GM12878 (cell line): ENCODE data around the gene DMPK. TPM values are rescaled to one million over a fixed set of nuclear protein-coding genes. Genes with fewer than 3 reads are reported as not detected.

Experiments
- ATAC-seq: fragments of 200-7000 bp; cut with Tn5 transposase; 3 replicates; pipeline ENCODE4 v1.9.1; 2020; ENCODE audit warnings: mild to moderate bottlenecking, moderate library complexity
- BruUV-seq: library from RNA; stranded (reverse); fragments of 400-500 nt; replicated peaks from 2 replicates; lab custom pipeline; 2021; lab: Mats Ljungman, UMichigan
- CTCF ChIA-PET: fragments of 300-600 bp; sonication (Branson Sonifier 250); formaldehyde crosslinking; extraction: SDS; loops from one replicate; lab custom pipeline; 2021; ENCODE audit warnings: inconsistent platforms; lab: Yijun Ruan, JAX
- POLR2A ChIA-PET: fragments of 350-600 bp; formaldehyde crosslinking; extraction: SDS; loops from one replicate; lab custom pipeline; 2021; ENCODE audit warnings: inconsistent platforms; lab: Charles Lee
- RAD21 ChIA-PET: fragments of 300-600 bp; sonication (Branson Sonifier 250); formaldehyde crosslinking; loops from one replicate; lab custom pipeline; 2023; ENCODE audit warnings: antibody characterized with exemption; ENCODE audit not compliant: unreplicated experiment; lab: Charles Lee
- SMC1A ChIA-PET: fragments of 300-600 bp; sonication (Branson Sonifier 250); formaldehyde crosslinking; loops from one replicate; lab custom pipeline; 2023; ENCODE audit not compliant: unreplicated experiment, uncharacterized antibody; lab: Charles Lee
- DNase-seq: peaks from one replicate; pipeline ENCODE4 v3.0.0-alpha.2; 2011; ENCODE audit warnings: low read depth, low spot score
- FAIRE-seq: peaks from 3 replicates; lab custom pipeline; 2011; peaks lifted over from hg19 to GRCh38; lab: Jason Lieb, UNC
- H2AFZ ChIP-seq: 2 replicates; pipeline ENCODE4 v1.6.0; 2011; ENCODE audit warnings: low read depth, low read length, control low read depth; ENCODE audit not compliant: control insufficient read depth
- H3K27ac ChIP-seq: 2 replicates; pipeline ENCODE4 v1.5.1; 2011; ENCODE audit warnings: control low read depth; ENCODE audit not compliant: control insufficient read depth, insufficient read depth
- H3K27me3 ChIP-seq, 2 experiments: replicated peaks in 1 of 2; 2 replicates each; pipeline versions ENCODE4 v1.6.0 to v1.6.1; 2011; ENCODE audit warnings: low read length in 1 of 2; ENCODE audit not compliant: control insufficient read depth in 2 of 2, insufficient read depth in 2 of 2
- H3K36me3 ChIP-seq, 2 experiments: 2 replicates each; pipeline ENCODE4 v1.5.1; 2011; ENCODE audit warnings: low read length in 1 of 2; ENCODE audit not compliant: control insufficient read depth in 2 of 2, insufficient read depth in 2 of 2
- H3K4me1 ChIP-seq: 2 replicates; pipeline ENCODE4 v1.6.1; 2011; ENCODE audit warnings: mild to moderate bottlenecking, low read length, moderate library complexity, mixed read lengths; ENCODE audit not compliant: control insufficient read depth, insufficient read depth
- H3K4me2 ChIP-seq: 2 replicates; pipeline ENCODE4 v1.6.0; 2011; ENCODE audit warnings: control low read depth; ENCODE audit not compliant: control insufficient read depth, insufficient read depth
- H3K4me3 ChIP-seq: fragments of 200-600 bp; sonication (generic); 2 replicates; pipeline ENCODE4 v1.5.1; 2016
- H3K79me2 ChIP-seq: 2 replicates; pipeline ENCODE4 v1.6.0; 2011; ENCODE audit warnings: low read length; ENCODE audit not compliant: control insufficient read depth, insufficient read depth
- H3K9ac ChIP-seq: 2 replicates; pipeline ENCODE4 v1.8.0; 2011; ENCODE audit warnings: low read length, control low read depth, mixed read lengths; ENCODE audit not compliant: control insufficient read depth, insufficient read depth
- H3K9me3 ChIP-seq: replicated peaks from 3 replicates; pipeline ENCODE4 v1.5.1; 2011; ENCODE audit warnings: mild to moderate bottlenecking, low read length; ENCODE audit not compliant: control insufficient read depth, insufficient read depth
- H4K20me1 ChIP-seq: 2 replicates; pipeline ENCODE4 v1.6.0; 2011; ENCODE audit not compliant: control insufficient read depth, insufficient read depth
- ASH2L ChIP-seq: fragments of 300-600, 200-600 bp; sonication (generic); IDR thresholded peaks from 2 replicates; pipeline ENCODE4 v1.6.1; 2017; ENCODE audit warnings: low read depth, mild to moderate bottlenecking, borderline replicate concordance
- ATF3 ChIP-seq: IDR thresholded peaks from 2 replicates; pipeline ENCODE4 v1.6.1; 2011; ENCODE audit warnings: low read depth, mild to moderate bottlenecking, low read length, moderate library complexity, borderline replicate concordance; ENCODE audit errors: extremely low read depth
- ATF7 ChIP-seq: fragments of 450-650 bp; IDR thresholded peaks from 2 replicates; pipeline ENCODE4 v1.6.1; 2016; ENCODE audit warnings: low read depth, mild to moderate bottlenecking
- CUX1 ChIP-seq: IDR thresholded peaks from 2 replicates; pipeline ENCODE4 v1.6.1; 2012; ENCODE audit warnings: improper control_type of control experiment, low read depth, low read length; ENCODE audit not compliant: insufficient replicate concordance
- HCFC1 ChIP-seq: fragments of 150-350 bp; IDR thresholded peaks from 2 replicates; pipeline ENCODE4 v1.6.1; 2014; ENCODE audit warnings: low read length
- NRF1 ChIP-seq: conservative IDR thresholded peaks from 2 replicates; pipeline ENCODE4 v1.6.1; 2011; ENCODE audit warnings: mild to moderate bottlenecking, low read depth, low read length, improper control_type of control experiment
- POU2F2 ChIP-seq: IDR thresholded peaks from 3 replicates; pipeline ENCODE4 v1.6.1; 2011; ENCODE audit warnings: low read depth, mild to moderate bottlenecking, low read length, borderline replicate concordance
- RCOR1 ChIP-seq: conservative IDR thresholded peaks from 2 replicates; pipeline ENCODE4 v1.6.1; 2012; ENCODE audit warnings: low read depth, low read length, improper control_type of control experiment
- REST ChIP-seq: IDR thresholded peaks from 2 replicates; pipeline ENCODE4 v1.6.1; 2012; ENCODE audit warnings: mild to moderate bottlenecking, low read depth, low read length
- SMAD1 ChIP-seq: fragments of 450-650 bp; IDR thresholded peaks from 2 replicates; pipeline ENCODE4 v1.6.1; 2018; ENCODE audit warnings: mild to moderate bottlenecking, low read depth; ENCODE audit not compliant: partially characterized antibody
- STAT1 ChIP-seq: fragments of 450-650 bp; conservative IDR thresholded peaks from 2 replicates; pipeline ENCODE4 v1.6.1; 2014; ENCODE audit warnings: antibody characterized with exemption, mild to moderate bottlenecking
- SUZ12 ChIP-seq: fragments of 200-600 bp; sonication (generic); IDR thresholded peaks from one replicate; pipeline ENCODE4 v1.6.1; 2018; ENCODE audit warnings: antibody characterized with exemption, mild to moderate bottlenecking; ENCODE audit not compliant: unreplicated experiment
- ZNF207 ChIP-seq: fragments of 450-650 bp; IDR thresholded peaks from 2 replicates; pipeline ENCODE4 v1.6.1; 2014; ENCODE audit warnings: antibody characterized with exemption, mild to moderate bottlenecking, borderline replicate concordance
- ZNF622 ChIP-seq: fragments of 450-650 bp; IDR thresholded peaks from 2 replicates; pipeline ENCODE4 v1.6.1; 2017; ENCODE audit warnings: mild to moderate bottlenecking, inconsistent platforms
- WGBS: methylation state at CpG from one replicate; pipeline ENCODE4 v1.1.6; 2016; ENCODE audit warnings: low lambda C conversion rate; ENCODE audit not compliant: insufficient replicate concordance, insufficient coverage; ENCODE audit errors: missing lambda C conversion rate; 5-methylcytosine and 5-hydroxymethylcytosine counted together
- in situ Hi-C: fragments of 300-500 bp; cut with MboI; formaldehyde crosslinking; loops from 9 replicates; pipeline ENCODE4 v1.14.3; 2018; ENCODE audit warnings: mixed read lengths
- intact Hi-C: fragments of 100-400 bp; cut with micrococcal nuclease; formaldehyde crosslinking; loops from one replicate; pipeline ENCODE4 v1.14.2; 2022; ENCODE audit not compliant: unreplicated experiment
- polyA plus RNA-seq, 11 experiments: library from polyadenylated mRNA; depleted of rRNA in 4 of 11; unstranded in 6 of 11; stranded (reverse) in 5 of 11; fragments of >200 nt; fragmentation: Nextera tagmentation in 4 of 11; fragmentation: Illumina TruSeq in 1 of 11; extraction: Ambion mirVana in 4 of 11; extraction: Trizol in 1 of 11; gene quantifications; 1 replicate in 1 of 11; 2 replicates in 10 of 11; pipeline versions ENCODE4 v1.2.1 to v1.2.3, GENCODE V29; 2011 to 2016; ENCODE audit warnings: inconsistent platforms in 2 of 11, missing spikeins in 2 of 11, low read depth in 1 of 11
- total RNA-seq, 4 experiments: library from RNA; depleted of rRNA in 3 of 4; stranded (reverse); fragments of >200 nt in 3 of 4; fragmentation: Illumina TruSeq in 1 of 4; extraction: Trizol in 1 of 4; gene quantifications; 2 replicates each; pipeline versions ENCODE4 v1.2.1 to v1.2.3, GENCODE V29; 2013 to 2021

DMPK gene
- total and polyA plus RNA-seq, 10 of the 15 experiments (the other 5 are each of a cell fraction or from before 2014, with no cell fraction given), result 0.60 to 33.6 (median 5.2) TPM

GRCh38 chr19:45825917-45826893 lies 43.9 kb upstream of the DMPK start:
- Histone ChIP-seq H3K4me2 (no peak overlapping the region), H3K27me3 (no peaks in the 10 kb centered on the region), H3K79me2 (no peaks in the 10 kb centered on the region), H3K4me3 (no peak overlapping the region), H2AFZ (no peak overlapping the region), H3K9ac (no peak overlapping the region), H3K36me3 (peaks cover 23 to 57% of the 10 kb centered on the region in 2 experiments), H4K20me1 (no peaks in the 10 kb centered on the region), H3K9me3 (no peaks in the 10 kb centered on the region), H3K27ac (no peak overlapping the region), H3K4me1 (no peaks in the 10 kb centered on the region; the same call in 1 of the 2 replicates)
- SMC1A ChIA-PET, result no interaction called here
- BruUV-seq, result no TSS peak
- POLR2A ChIA-PET, result no interaction called here
- DNase-seq (no peak), ATAC-seq (no peak), FAIRE-seq (no peak)
- intact Hi-C loops (no loop called here), in situ Hi-C loops (no loop called here)
- RAD21 ChIA-PET, result no interaction called here
- WGBS, result 90% methylated on average over 21 of the region's 22 CpGs
- CTCF ChIA-PET, result interaction anchor here (0.8 kb wide), 1 partner anchor 10 kb away, joined by 3 read pairs; no protein-coding TSS in a partner anchor
- TF ChIP-seq ZNF207 (no peak), SUZ12 (no peak), CUX1 (no peak), POU2F2 (no peak), ZNF622 (no peak), RCOR1 (no peak), STAT1 (no peak), HCFC1 (no peak), ATF7 (no peak), NRF1 (no peak), ATF3 (no peak), REST (no peak), ASH2L (no peak), SMAD1 (no peak)
